Stimulated activated CD8-positive, alpha-beta memory T cell treated with anti-CD3 and anti-CD28 coated beads, Interleukin-12 subunit alpha, Interleukin-12 subunit beta, amount 100 ng/mL, for 4 hours (primary cell): ENCODE measurements around the gene SCAANT1.

Experiments
- DNase-seq: peaks from one replicate; pipeline ENCODE4 v3.0.0-alpha.2; 2020; ENCODE audit warnings: low read depth

The SCAANT1 gene

DNA sequence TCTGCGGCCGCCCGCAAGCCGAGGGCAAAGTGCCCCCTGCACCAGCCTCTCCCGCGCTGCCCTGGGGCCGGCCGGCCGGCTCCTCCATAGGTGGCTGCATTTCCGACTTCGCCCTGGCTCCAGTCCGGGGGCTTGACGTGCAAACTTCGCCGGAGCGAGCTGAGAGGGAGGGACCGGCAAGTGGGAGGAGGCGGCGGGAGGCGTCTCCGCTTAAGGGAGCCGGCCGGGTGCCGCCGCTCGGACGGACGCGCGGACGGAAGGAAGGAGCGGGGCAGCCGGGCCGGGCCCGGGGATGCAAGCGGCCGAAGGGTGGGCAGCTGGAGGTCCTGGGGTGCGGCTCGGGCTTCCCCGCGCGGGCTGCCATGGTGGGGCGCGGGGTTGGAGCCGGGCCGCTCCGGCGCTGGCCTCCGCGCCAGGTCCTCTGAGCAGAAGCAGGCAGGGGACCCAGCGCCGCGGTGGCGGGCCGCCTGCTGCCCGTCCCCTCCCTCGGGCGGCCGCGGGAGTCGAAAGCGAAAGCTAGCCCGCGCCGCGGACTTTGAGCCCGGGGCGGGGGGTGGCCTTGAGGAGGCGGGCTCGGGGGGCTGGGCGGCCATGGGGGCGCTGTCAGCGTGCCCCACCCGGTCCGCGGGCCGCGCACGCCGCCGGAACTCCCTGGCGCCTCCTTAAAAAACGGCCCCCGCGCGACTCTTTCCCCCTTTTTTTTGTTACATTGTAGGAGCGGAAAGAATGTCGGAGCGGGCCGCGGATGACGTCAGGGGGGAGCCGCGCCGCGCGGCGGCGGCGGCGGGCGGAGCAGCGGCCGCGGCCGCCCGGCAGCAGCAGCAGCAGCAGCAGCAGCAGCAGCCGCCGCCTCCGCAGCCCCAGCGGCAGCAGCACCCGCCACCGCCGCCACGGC lies at the start of gene SCAANT1:
Gene SCAANT1, minus strand, starts transcription at position 511 of the 895 bp plus-strand sequence.
- DNase-seq, result peak; percentile 79

GRCh38 chr3:63961891-63962290 lies 49.7 kb upstream of the SCAANT1 start:
- no peak for DNase-seq

DNA sequence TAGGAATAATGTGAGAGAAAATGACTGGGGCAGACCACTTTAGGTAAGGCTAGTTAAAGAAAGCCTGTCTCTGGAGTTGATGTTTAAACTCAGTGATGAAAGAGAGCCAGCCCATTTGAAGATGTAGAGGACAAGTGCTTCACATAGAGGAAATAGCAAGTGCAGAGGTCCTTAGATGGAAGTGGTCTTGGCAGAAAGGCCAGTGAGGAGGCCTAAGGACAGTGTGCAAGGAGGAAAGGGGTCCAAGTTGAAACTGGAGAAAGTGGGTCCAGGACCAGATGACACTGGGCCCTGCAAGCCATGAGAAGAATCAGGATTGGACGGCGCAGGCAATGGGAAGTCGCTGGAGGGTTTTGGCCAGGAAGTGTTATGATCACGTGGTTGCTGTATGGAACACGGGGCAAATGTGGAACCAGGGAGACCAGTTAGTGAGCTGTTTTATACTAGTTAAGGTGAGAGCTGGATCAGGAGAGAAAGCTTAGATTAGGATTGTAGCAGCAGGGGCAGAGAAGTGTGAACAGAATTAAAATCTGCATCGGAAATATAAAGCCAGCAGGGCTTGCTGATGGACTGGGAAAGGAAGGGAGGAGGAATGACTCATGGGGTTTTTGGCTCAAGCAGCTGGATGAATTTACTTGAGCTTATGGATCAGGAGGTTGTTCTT lies 48.0 kb upstream of the SCAANT1 start:
- DNase-seq, result no peak

DNA sequence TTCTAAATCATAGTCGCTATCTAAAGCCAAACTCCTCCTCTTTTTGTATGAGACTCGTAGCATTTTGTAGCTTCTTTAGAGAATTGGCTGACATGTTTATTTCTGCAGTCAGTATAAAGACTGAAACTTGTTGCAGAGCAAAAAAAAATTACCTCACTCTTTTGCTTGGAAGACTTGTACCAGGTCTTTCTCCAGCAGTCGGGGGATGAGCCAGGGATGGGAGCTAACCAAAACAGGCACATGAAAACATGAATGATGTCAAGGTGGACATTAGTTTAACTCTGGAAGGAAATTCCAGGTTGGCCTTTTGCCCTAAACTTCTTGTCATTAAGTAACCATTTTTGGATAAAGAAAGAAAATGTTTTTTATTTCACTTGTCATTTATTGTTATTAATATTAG lies 47.0 kb upstream of the SCAANT1 start:
- no peak for DNase-seq

GRCh38 chr3:63955830-63956545 lies 43.8 kb upstream of the SCAANT1 start:
- no peak for DNase-seq

GRCh38 chr3:63955036-63955650 lies 43.0 kb upstream of the SCAANT1 start:
- DNase-seq, result no peak

- no peak for DNase-seq
These were observed 42.0 kb upstream of the SCAANT1 start for GRCh38 chr3:63954182-63954581.

- no peak for DNase-seq
These were observed 40.0 kb upstream of the SCAANT1 start for GRCh38 chr3:63952248-63952594.

GRCh38 chr3:63951492-63952247 lies 39.5 kb upstream of the SCAANT1 start:
- DNase-seq, result no peak

GRCh38 chr3:63950698-63951097 lies 38.5 kb upstream of the SCAANT1 start:
- DNase-seq, result no peak

DNA sequence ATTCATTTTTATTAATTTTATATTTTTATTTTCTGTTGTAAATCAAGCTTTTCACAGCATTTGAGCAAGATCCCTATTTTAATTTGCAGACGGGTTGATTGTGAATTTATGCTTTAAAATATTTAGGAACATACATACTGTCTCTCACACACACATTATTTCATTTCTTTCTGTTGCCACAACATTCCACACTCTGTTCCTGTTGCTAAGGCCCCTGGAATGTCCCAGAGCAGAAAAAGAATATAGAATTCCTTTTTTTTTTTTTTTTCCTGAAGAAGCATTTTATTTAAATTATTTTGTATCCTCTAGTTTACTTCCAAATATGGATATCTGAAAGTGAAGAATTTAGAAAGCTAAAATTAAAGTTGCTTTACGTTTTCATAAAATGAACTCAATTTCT lies 36.8 kb upstream of the SCAANT1 start:
- DNase-seq, result no peak

- DNase-seq, result no peak
These were observed 35.4 kb upstream of the SCAANT1 start for GRCh38 chr3:63947594-63947993.

DNA sequence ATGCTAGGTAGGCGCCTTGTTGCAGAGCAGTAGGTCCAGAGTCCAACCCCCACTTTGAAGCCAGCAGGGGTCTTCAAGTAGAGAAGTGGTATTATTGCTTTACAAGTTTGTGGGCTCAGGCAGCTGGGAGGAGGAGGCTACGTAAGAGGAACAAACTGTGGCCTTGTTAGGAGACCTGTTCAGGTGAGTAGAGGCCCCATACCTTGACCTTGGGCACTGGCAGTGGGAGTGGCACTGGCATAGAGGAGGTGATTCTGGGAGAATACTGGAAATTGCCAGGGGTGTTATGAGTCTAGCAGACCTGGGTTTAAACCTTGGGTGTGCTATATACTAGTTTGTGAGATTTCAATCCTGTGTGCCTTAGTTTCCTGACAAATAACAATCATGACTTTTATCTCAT lies 34.6 kb upstream of the SCAANT1 start:
- no peak for DNase-seq

DNA sequence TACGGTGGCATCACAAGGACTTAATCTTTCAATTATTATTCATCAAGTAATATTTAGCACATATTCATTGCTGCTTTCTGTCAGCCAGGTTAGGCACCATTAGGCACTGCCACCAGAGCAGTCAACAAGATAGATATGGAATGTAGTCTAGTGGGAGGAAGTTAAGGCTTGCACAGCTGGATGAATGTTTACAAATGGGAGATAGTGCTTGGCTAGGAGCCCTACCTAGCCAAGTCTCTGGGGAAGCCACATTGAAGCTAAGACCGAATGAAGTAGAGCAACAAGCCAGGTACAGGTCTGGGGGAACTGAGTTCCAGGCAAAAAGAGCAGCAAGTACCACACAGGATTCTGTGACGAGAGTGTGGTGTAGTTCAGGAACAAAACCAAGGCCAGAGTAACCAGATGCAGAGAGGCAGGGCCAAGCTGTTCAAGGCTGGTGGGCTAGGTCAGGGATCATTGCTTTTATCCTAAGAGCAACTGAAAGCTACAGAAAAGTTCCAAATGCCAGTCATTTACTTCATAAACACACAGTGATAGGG lies 33.4 kb upstream of the SCAANT1 start:
- no peak for DNase-seq

DNA sequence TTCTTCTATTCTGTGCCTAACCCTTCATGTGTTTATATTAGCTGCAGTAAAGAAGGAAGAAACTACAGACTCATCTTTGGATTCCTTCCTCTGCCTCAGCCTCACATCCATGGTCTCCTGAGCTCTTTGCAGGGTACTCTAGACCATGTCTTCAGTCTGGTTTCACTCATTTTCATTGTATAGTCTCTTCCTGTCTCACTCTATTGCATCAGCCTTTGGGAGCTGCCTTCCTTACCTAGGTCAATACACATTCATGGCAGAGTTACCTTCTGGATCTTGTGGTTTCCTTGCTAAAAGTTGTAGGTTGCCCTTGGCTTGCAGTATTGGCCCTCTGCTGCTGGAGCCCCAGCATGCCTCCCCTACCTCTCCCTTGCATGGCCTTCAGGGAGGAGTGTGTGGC lies 31.5 kb upstream of the SCAANT1 start:
- no peak for DNase-seq

DNA sequence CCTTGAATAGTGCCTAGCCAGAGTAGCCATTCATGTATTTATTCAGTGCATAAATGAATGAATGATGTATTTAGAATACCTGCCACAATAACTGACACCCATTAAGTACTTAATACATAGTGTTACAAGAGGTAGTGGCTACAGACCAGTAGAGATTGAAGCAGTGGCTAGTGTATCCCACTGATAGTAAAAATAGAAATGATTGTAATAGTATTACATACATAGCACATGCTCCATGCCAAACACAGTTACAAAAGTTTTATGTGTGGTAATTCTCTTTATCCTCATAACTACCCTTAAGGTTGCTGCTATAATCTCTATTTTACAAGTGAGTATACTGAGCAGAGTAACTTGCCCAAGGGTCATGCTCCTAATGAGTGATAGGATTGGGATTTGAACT lies 30.3 kb upstream of the SCAANT1 start:
- no peak for DNase-seq

GRCh38 chr3:63940389-63940757 lies 28.2 kb upstream of the SCAANT1 start:
- no peak for DNase-seq

- DNase-seq, result no peak
These were observed 25.8 kb upstream of the SCAANT1 start for GRCh38 chr3:63937661-63938651.

GRCh38 chr3:63936925-63937324 lies 24.7 kb upstream of the SCAANT1 start:
- no peak for DNase-seq
